ENCODE results near the gene AP4S1.
"Not testable (repeated sequence)": the region's sequence is repeated elsewhere in the genome, so short reads cannot be mapped to it uniquely, and the experiment has no call there.

The AP4S1 gene

DNA sequence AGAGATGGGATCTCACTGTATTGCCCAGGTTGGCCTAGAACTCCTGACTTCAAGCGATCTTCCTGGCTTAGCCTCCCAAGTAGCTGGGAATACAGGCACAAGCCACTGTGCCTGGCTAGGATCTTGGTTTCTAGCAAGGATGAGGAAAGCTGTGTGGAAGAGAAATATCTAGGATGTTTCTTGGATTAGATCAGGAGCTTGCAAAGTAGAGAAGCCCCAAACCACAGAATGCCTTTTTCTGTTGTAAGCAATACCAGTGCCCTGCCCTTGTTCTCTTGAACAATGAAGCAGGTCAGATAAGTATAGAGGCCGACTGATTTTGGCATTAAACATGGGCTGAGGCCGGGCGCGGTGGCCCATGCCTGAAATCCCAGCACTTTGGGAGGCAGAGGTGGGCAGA lies 45.0 kb downstream of the AP4S1 start:
- intact Hi-C loops (cut with DNase I) = no loop called here
- DNase-seq = peak in 1 of 42 donors; percentile 12

GRCh38 chr14:31071151-31071550 lies 45.7 kb downstream of the AP4S1 start:
- intact Hi-C loops (cut with DNase I) = no loop called here
- DNase-seq = no peak

DNA sequence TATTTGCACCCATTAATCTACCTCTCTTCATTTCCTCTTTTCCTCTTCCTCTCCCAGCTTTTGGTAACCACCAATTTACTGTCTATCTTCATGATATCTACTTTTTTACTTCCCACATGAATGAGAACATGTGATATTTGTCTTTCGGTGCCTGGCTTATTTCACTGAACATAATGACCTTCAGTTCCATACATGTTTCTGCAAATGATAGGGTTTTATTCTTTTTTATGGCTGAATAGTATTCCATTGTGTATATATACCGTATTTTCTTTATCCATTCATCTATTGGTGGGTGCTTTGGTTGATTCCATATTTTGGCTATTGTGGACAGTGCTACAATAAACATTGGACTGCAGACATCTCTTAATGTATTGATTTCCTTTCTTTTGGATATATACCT lies 49.7 kb downstream of the AP4S1 start:
- intact Hi-C loops (cut with DNase I) = no loop called here

DNA sequence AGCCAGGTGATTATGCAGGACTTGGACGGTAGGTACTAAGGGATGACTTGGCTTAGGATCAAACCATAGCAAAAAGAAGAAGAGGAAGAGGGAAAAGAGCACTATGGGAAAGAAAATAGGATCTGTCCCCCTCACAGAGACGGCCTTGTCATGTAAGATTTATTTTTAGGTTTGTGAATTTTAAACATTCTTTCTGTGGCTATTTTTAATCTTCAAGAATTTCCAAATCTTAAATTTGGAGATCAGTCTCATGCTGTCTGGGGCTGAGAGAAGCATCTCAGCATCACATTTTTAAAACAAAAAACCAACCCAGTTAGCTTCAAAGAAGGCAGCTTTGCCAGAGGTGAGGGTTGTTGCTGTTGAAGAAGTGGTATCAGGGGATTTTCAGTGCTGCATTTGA lies 53.3 kb downstream of the AP4S1 start:
- DNase-seq = peak in 2 of 42 donors; percentile 6 to 10
- intact Hi-C loops (cut with DNase I) = no loop called here

More for the DNA sequence above, 49.7 kb downstream of the AP4S1 start:
- DNase-seq = no peak

GRCh38 chr14:31080056-31080455 lies 54.6 kb downstream of the AP4S1 start:
- intact Hi-C loops (cut with DNase I) = loop anchor here (10.0 kb wide), 1 partner anchor 105 kb away; no protein-coding TSS in a partner anchor
- no peak for DNase-seq

GRCh38 chr14:31080484-31080883 lies 55.0 kb downstream of the AP4S1 start:
- intact Hi-C loops (cut with DNase I) = loop anchor here (10.0 kb wide), 1 partner anchor 106 kb away; no protein-coding TSS in a partner anchor
- DNase-seq = no peak

DNA sequence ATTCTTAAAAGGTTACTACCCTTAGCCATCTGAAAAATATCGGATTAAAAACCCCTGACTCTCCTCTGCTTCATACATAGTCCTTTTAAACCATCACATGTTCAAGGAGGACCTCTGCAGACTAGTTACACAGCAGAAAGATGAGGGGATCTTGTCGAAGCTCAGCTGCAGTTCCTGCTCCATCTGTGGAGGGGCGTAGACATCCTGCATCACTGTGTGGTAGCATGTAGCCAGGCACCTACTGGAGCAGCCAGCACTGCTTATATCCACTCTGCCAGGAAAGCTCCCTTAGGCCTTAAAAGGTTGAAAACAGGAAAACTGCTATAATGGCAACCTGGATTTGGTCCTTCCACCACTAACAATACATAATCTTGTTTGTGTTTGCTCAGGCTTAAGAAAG lies 58.3 kb downstream of the AP4S1 start:
- intact Hi-C loops (cut with DNase I) = loop anchor here (10.0 kb wide), 1 partner anchor 109 kb away; no protein-coding TSS in a partner anchor
- DNase-seq = no peak

GRCh38 chr14:31084385-31084784 lies 58.9 kb downstream of the AP4S1 start:
- no peak for DNase-seq
- intact Hi-C loops (cut with DNase I) = loop anchor here (10.0 kb wide), 1 partner anchor 110 kb away; no protein-coding TSS in a partner anchor

DNA sequence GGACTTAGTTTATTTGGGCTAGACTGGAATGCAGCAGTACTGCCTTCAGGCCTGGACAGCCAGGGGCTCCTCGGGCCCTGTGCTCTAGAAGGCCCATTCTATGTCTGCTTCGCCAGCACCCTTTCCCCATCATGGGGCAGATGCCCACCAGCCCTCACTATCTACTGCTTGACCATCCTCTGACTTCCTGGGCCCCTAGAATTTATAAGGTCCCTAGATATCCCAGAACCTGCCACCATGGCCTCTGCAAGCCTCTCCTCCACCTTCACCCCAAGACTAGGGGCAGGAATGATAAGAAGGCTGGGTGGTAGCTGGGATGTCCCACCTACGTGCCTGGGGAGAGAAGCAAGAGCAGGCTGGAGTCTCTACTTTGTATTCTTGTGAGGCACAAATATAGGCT lies 59.6 kb downstream of the AP4S1 start:
- no peak for DNase-seq
- intact Hi-C loops (cut with DNase I) = loop anchor here (10.0 kb wide), 1 partner anchor 110 kb away; no protein-coding TSS in a partner anchor

DNA sequence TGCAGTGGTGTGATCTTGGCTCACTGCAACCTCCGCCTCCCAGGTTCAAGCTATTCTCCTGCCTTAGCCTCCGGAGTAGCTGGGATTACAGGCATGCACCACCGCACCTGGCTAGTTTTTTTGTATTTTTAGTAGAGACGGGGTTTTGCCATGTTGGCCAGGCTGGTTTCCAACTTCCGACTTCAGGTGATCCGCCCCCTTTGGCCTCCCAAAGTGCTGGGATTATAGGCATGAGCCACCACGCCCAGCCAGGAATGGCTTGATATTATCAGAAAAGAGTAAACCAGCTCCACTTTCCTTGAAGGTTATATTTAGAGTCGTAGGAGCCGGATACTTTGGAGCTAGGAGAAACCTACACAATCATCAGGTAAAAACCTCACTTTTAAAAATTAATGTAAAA lies 61.0 kb downstream of the AP4S1 start:
- intact Hi-C loops (cut with DNase I) = loop anchor here (10.0 kb wide), 1 partner anchor 112 kb away; no protein-coding TSS in a partner anchor
- DNase-seq = not testable (repeated sequence)

DNA sequence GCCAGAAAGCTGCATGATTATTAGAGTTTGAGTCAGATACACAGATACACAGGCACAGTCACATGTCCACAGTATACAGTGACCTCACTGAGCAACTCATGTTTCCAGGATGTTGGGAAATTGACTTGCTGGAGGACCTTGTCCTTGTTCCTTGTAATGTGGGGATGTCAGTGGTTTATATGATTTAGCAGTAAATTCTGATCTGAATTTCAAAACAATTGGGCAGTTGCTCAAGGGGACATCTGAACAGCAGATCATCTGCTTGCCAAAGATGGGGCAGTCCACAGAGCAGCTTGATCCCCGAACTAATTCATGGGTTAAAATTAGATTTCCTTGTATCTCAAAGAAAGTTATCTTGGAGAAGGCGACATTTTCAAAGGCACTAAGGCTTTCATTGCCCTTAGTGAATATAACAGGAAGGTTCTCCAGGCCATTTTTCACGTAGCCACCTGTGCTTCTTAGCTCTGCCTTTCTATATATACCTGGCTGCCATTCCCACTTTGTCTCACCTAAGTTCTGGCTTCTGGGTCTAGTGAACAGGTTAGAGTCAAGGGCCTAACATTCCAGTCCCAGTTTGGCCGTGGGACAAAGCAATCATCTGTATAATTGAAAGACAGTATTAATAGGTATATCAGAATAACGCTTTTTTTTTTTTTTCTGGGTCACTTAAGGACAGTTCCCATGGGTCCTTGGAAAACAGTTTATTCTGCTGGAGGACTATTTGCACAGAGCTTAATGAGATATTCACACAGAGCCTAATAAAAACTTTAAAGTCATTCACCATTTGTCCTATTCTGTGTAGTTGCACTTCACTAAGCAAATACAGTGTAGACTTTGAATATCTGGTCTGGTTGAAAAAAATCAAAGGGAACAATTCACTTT lies 65.7 kb downstream of the AP4S1 start:
- intact Hi-C loops (cut with DNase I) = no loop called here
- no peak for DNase-seq

DNA sequence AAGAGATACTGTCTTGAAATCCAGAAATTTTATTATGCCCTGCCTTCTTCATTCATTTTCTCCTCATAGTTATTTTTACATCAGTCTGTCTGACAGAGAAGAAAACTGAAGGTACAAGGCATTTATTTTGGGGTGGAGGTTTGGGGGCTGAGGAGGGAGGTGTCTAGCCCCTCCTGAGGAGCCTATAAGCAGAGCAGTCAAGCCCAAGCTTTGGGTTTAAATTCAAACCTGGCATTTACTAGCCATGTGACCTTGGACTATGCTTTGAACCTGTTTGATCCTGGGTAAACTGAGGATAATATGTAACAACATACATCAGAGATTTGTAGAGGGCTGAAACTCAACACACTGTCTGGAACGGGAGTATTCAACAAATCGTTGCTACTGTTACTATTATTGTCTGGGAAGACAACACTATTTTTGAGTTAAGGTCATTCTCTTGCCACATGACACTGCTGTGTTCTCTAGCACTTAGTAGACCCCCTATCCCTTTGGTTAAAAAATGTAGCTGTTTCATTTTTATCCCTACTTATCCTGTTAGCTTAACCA lies 66.8 kb downstream of the AP4S1 start:
- intact Hi-C loops (cut with DNase I) = no loop called here
- no peak for DNase-seq

DNA sequence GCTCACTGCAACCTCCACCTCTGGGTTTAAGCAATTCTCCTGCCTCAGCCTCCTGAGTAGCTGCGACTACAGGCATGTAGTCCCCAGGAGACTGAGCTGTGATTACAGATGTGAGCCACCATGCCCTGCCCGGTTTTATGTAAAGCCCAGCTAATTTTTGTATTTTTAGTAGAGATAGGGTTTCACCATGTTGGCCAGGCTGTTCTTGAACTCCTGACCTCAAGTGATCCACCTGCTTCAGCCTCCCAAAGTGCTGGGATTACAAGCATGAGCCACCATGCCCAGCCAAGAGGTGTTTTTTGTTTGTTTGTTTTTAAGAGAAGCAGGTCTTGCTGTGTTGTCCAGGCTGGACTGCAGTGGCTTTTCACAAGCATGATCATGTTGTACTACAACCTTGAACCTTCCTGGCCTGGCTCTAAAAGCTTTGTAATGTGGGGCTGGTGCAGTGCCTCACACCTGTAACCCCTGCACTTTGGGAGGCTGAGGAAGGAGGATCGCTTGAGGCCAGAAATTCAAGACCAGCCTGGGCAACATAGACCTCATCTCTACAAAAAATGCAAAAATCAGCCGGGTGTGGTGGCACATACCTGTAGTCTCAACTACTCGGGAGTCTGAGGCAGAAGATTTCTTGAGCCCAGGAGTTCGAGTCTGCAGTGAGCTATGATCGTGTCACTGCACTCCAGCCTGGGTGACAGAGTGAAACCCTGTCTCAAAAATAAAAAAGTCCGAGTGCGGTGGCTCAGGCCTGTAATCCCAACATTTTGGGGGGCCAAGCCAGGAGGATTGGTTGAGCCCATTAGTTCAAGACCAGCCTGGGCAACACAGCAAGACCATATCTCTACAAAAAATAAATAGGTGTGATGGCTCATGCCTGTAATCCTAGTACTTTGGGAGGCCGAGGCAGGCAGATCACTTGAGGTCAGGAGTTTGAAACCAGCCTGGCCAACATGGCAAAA lies 68.7 kb downstream of the AP4S1 start:
- DNase-seq; intact Hi-C loops (cut with DNase I): not testable (repeated sequence)

- intact Hi-C loops (cut with DNase I); DNase-seq: not testable (repeated sequence)
These were observed 70.4 kb downstream of the AP4S1 start for GRCh38 chr14:31095817-31096216.

- DNase-seq = no peak
- intact Hi-C loops (cut with DNase I) = no loop called here
These were observed 70.8 kb downstream of the AP4S1 start for GRCh38 chr14:31096255-31096654.

DNA sequence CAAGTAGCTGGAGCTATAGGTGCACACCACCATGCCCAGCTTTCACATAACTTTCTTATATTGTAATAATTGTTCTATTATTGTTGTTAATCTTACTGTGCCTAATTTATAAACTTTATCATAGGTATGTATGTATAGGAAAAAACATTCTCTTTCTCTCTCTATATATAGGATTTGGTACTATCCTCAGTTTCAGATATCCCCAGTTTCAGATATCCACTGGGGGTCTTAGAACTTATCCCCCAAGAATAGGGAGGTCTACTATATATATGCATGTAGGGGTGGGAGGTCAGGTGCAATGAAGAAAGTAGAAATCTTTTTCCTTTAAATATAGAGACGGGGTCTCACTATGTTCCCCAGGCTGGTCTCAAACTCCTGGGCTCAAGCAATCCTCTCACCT lies 71.6 kb downstream of the AP4S1 start:
- intact Hi-C loops (cut with DNase I) = no loop called here
- no peak for DNase-seq

- intact Hi-C loops (cut with DNase I) = no loop called here
These were observed 81.3 kb downstream of the AP4S1 start for GRCh38 chr14:31106768-31107167.

DNA sequence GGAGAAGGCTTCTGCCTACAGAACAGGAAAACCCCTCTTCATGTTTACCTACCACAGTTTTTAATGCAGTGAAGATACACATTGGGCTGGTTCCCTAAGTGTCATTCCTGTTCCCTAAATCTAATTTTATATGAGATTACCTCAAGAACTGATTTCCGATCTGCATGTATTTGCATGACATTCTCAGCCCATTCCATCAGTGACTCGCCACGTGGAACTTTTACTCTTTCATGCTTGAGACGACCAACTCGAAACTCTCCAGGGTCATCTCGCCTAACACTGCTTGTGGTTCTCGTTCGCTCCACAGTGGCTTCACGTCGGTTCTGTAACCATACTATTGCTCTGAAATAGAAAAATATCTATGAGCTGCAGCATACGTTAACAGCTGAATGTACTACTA lies 83.8 kb downstream of the AP4S1 start:
- no peak for DNase-seq
- intact Hi-C loops (cut with DNase I) = no loop called here

More at GRCh38 chr14:31106768-31107167, 81.3 kb downstream of the AP4S1 start:
- no peak for DNase-seq

DNA sequence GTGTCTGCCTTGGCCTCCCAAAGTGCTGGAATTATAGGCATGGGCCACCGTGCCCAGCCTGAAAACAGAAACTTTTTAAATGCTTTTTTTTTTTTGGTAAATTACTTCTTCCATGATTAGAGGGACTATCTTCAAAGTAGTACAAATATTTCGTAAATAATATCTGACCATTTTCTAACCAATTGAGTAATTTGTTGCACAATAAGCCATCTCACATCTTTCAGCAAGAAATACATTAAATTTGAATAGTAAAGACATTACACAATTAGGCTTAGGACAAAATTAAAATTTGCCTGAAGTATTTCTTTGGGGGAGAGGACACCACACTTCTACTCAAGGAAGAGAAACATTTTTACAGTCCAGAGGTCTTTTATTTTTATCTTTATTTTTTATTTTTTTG lies 85.4 kb downstream of the AP4S1 start:
- DNase-seq = no peak
- intact Hi-C loops (cut with DNase I) = no loop called here
